Loucy (cell line): ENCODE measurements around the gene VEZF1.

ENCODE experiments used
- EZH2phosphoT487 ChIP-seq: fragments of 200-600 bp; IDR thresholded peaks from 2 replicates; pipeline ENCODE4 v1.6.1; 2018; ENCODE audit warnings: antibody characterized with exemption, mild to moderate bottlenecking, moderate library complexity, borderline replicate concordance
- TF ChIP-seq, protein P1 (sequence below): fragments of 200-600 bp; sonication (generic); conservative IDR thresholded peaks from 2 replicates; pipeline ENCODE4 v1.5.1; 2014; ENCODE audit warnings: mild to moderate bottlenecking, antibody characterized with exemption, low read length

- TF ChIP-seq, protein P1, sequence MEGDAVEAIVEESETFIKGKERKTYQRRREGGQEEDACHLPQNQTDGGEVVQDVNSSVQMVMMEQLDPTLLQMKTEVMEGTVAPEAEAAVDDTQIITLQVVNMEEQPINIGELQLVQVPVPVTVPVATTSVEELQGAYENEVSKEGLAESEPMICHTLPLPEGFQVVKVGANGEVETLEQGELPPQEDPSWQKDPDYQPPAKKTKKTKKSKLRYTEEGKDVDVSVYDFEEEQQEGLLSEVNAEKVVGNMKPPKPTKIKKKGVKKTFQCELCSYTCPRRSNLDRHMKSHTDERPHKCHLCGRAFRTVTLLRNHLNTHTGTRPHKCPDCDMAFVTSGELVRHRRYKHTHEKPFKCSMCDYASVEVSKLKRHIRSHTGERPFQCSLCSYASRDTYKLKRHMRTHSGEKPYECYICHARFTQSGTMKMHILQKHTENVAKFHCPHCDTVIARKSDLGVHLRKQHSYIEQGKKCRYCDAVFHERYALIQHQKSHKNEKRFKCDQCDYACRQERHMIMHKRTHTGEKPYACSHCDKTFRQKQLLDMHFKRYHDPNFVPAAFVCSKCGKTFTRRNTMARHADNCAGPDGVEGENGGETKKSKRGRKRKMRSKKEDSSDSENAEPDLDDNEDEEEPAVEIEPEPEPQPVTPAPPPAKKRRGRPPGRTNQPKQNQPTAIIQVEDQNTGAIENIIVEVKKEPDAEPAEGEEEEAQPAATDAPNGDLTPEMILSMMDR = no peak
- TF ChIP-seq EZH2phosphoT487 = no peak
Measured at GRCh38 chr17:57983446-57983845, 4.6 kb downstream of the VEZF1 start.
